ENCODE results near the gene GALNT7. TPM values are rescaled to one million over a fixed set of nuclear protein-coding genes. Genes with fewer than 3 reads are reported as not detected.

The GALNT7 gene
- total and polyA plus RNA-seq, 2 of the 13 experiments (the other 11 are each of a cell fraction or from before 2014, with no cell fraction given), result 0.08 to 0.13 TPM

GRCh38 chr4:173370477-173371291, 202.1 kb downstream of the GALNT7 start, which contains the start of gene SAP30 (continued):
- TF ChIP-seq GATAD1 (CRISPR knock-in tag; IDR thresholded peaks at IDR 0.05) (peak; percentile 59; the same call in 1 of the 2 replicates), ZZZ3 (CRISPR knock-in tag; IDR thresholded peaks at IDR 0.05; ENCODE audit: borderline replicate concordance) (no peak), SMARCC2 (IDR thresholded peaks at IDR 0.05) (no peak), GLMP (CRISPR knock-in tag; IDR thresholded peaks at IDR 0.05; ENCODE audit: borderline replicate concordance) (no peak), HNRNPK (IDR thresholded peaks at IDR 0.05; ENCODE audit: low read depth, low read length, poor library complexity, severe bottlenecking) (peak; percentile 1), LBX2 (CRISPR knock-in tag; IDR thresholded peaks at IDR 0.05; ENCODE audit: borderline replicate concordance) (no peak), PAWR (CRISPR knock-in tag; IDR thresholded peaks at IDR 0.05; ENCODE audit: borderline replicate concordance) (no peak), ZNF687 (CRISPR knock-in tag; IDR thresholded peaks at IDR 0.05) (peak; percentile 75), ATF2 (CRISPR knock-in tag; IDR thresholded peaks at IDR 0.05) (no peak), SNAI1 (CRISPR knock-in tag; IDR thresholded peaks at IDR 0.05; ENCODE audit: borderline replicate concordance) (no peak), JUN (CRISPR knock-in tag; IDR thresholded peaks at IDR 0.05) (no peak), PITX1 (CRISPR knock-in tag; IDR thresholded peaks at IDR 0.05) (peak; percentile 45; the same call in 1 of the 2 replicates), RXRA (CRISPR knock-in tag; IDR thresholded peaks at IDR 0.05) (0 out of 2 replicates have a peak, but pooled peaks have one; percentile 29), STAT6 (CRISPR knock-in tag; IDR thresholded peaks at IDR 0.05; ENCODE audit: borderline replicate concordance) (no peak), ZNF564 (CRISPR knock-in tag; IDR thresholded peaks at IDR 0.05) (peak; percentile 44; the same call in 1 of the 2 replicates), KLF6 (CRISPR knock-in tag; IDR thresholded peaks at IDR 0.05) (peak; percentile 38; the same call in 1 of the 2 replicates), SIX4 (CRISPR knock-in tag; IDR thresholded peaks at IDR 0.05) (no peak; the same call in 1 of the 2 replicates)

Data from HepG2 (cell line).